H1 (cell line): ENCODE measurements around the gene UGT2B7. TPM values are rescaled to one million over a fixed set of nuclear protein-coding genes. Genes with fewer than 3 reads are reported as not detected.

Experiments
- HDAC6 ChIP-seq: IDR thresholded peaks from one replicate; pipeline ENCODE4 v1.7.1; 2012; ENCODE audit warnings: low read depth, mild to moderate bottlenecking, inconsistent platforms, low read length, moderate library complexity
- polyA plus RNA-seq, 7 experiments: library from polyadenylated mRNA; depleted of rRNA in 3 of 7; stranded (reverse) in 5 of 7; unstranded in 2 of 7; fragments of >200 nt in 5 of 7; fragments of 200-250 nt in 2 of 7; gene quantifications; 1 replicate in 5 of 7; 2 replicates in 1 of 7; 4 replicates in 1 of 7; pipeline versions ENCODE4 v1.2.1 to v1.2.3, GENCODE V29; 2011 to 2013; ENCODE audit warnings: missing spikeins in 2 of 7, mixed read lengths in 2 of 7
- total RNA-seq: library from RNA; stranded (reverse); fragmentation: NEBNext Ultra II Directional; extraction: Animal tissue kit (Norgen Biotek cat#: 25700); gene quantifications from 2 replicates; pipeline ENCODE4 v1.2.1, GENCODE V29; 2021
- TF ChIP-seq, protein P1 (sequence below): fragments of 300-600 bp; sonication (generic); IDR thresholded peaks from 2 replicates; pipeline ENCODE4 v1.7.1; 2012; ENCODE audit warnings: low read length, moderate library complexity, mild to moderate bottlenecking, inconsistent platforms; ENCODE audit not compliant: insufficient replicate concordance

Gene UGT2B7
- total and polyA plus RNA-seq, 2 of the 8 experiments (the other 6 are each of a cell fraction or from before 2014, with no cell fraction given): not detected

DNA sequence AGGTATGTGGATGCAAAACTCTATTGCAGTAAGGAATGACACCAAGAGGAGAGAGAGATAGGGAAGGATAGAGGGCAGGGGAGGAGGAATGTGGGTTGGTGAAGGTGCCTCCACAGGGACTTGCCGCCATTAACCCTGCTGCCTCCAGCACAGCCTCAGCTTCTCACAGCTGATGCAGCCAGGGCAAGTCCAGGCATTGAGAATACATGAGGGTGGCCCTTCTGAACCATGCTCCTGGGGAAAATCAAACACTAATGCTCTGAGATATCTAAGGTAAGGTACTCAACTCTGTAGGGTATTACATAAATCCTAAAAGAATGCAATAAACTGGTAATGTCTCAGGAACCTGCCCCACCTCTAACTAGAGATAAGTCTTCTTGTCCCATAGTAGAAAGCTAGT, 28.7 kb downstream of the UGT2B7 start (continued):
- TF ChIP-seq, protein P1, sequence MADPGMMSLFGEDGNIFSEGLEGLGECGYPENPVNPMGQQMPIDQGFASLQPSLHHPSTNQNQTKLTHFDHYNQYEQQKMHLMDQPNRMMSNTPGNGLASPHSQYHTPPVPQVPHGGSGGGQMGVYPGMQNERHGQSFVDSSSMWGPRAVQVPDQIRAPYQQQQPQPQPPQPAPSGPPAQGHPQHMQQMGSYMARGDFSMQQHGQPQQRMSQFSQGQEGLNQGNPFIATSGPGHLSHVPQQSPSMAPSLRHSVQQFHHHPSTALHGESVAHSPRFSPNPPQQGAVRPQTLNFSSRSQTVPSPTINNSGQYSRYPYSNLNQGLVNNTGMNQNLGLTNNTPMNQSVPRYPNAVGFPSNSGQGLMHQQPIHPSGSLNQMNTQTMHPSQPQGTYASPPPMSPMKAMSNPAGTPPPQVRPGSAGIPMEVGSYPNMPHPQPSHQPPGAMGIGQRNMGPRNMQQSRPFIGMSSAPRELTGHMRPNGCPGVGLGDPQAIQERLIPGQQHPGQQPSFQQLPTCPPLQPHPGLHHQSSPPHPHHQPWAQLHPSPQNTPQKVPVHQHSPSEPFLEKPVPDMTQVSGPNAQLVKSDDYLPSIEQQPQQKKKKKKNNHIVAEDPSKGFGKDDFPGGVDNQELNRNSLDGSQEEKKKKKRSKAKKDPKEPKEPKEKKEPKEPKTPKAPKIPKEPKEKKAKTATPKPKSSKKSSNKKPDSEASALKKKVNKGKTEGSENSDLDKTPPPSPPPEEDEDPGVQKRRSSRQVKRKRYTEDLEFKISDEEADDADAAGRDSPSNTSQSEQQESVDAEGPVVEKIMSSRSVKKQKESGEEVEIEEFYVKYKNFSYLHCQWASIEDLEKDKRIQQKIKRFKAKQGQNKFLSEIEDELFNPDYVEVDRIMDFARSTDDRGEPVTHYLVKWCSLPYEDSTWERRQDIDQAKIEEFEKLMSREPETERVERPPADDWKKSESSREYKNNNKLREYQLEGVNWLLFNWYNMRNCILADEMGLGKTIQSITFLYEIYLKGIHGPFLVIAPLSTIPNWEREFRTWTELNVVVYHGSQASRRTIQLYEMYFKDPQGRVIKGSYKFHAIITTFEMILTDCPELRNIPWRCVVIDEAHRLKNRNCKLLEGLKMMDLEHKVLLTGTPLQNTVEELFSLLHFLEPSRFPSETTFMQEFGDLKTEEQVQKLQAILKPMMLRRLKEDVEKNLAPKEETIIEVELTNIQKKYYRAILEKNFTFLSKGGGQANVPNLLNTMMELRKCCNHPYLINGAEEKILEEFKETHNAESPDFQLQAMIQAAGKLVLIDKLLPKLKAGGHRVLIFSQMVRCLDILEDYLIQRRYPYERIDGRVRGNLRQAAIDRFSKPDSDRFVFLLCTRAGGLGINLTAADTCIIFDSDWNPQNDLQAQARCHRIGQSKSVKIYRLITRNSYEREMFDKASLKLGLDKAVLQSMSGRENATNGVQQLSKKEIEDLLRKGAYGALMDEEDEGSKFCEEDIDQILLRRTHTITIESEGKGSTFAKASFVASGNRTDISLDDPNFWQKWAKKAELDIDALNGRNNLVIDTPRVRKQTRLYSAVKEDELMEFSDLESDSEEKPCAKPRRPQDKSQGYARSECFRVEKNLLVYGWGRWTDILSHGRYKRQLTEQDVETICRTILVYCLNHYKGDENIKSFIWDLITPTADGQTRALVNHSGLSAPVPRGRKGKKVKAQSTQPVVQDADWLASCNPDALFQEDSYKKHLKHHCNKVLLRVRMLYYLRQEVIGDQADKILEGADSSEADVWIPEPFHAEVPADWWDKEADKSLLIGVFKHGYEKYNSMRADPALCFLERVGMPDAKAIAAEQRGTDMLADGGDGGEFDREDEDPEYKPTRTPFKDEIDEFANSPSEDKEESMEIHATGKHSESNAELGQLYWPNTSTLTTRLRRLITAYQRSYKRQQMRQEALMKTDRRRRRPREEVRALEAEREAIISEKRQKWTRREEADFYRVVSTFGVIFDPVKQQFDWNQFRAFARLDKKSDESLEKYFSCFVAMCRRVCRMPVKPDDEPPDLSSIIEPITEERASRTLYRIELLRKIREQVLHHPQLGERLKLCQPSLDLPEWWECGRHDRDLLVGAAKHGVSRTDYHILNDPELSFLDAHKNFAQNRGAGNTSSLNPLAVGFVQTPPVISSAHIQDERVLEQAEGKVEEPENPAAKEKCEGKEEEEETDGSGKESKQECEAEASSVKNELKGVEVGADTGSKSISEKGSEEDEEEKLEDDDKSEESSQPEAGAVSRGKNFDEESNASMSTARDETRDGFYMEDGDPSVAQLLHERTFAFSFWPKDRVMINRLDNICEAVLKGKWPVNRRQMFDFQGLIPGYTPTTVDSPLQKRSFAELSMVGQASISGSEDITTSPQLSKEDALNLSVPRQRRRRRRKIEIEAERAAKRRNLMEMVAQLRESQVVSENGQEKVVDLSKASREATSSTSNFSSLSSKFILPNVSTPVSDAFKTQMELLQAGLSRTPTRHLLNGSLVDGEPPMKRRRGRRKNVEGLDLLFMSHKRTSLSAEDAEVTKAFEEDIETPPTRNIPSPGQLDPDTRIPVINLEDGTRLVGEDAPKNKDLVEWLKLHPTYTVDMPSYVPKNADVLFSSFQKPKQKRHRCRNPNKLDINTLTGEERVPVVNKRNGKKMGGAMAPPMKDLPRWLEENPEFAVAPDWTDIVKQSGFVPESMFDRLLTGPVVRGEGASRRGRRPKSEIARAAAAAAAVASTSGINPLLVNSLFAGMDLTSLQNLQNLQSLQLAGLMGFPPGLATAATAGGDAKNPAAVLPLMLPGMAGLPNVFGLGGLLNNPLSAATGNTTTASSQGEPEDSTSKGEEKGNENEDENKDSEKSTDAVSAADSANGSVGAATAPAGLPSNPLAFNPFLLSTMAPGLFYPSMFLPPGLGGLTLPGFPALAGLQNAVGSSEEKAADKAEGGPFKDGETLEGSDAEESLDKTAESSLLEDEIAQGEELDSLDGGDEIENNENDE: no peak
- no peak for TF ChIP-seq HDAC6
